GM19193 (cell line): ENCODE data around the gene OXGR1.

Source experiments
- POLR2A ChIP-seq: IDR thresholded peaks from 4 replicates; pipeline ENCODE4 v1.6.1; 2011; ENCODE audit not compliant: insufficient read depth, insufficient read length; ENCODE audit errors: extremely low read depth

OXGR1 gene

DNA sequence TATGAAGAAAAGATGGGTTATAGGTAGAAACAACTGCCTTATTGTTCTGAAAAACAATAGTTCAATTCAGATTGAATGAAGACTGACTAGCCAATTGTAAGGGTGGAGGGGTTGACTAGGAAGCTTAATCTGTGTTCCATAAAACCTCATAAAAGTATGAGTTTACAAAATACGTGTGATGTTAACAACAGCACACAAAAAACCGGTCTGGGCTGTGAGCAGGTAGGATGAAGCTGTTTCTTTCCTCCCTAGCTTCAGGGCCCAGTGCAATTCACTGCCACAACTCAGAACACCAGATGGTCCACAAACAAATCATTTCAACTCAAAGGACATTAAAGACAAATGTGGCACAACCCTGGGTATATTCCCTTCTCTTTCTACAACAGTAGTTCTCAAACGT is 3.2 kb downstream of the OXGR1 start:
- TF ChIP-seq POLR2A: no peak

DNA sequence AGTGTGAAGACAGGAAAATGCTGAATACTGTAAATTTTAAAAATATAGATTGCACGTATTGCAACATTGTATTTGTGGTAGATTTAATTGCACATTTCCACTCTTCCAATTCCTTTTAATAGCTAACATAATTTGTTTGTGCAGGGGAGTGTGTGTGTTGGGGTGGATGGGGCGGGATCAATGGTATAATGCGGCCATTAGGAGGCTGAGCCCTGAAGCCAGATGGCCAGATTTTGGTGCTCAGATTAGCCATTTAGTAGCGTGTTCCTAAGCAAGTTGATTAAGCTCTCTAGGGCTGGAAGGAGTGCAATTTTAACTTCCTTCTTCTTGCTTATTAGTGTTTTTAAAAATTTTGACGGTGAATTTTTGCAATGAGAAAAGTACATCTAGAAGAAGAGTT is 5.8 kb downstream of the OXGR1 start:
- no peak for TF ChIP-seq POLR2A

- no peak for TF ChIP-seq POLR2A
Observed at GRCh38 chr13:96984051-96984508, 10.2 kb downstream of the OXGR1 start.

GRCh38 chr13:96982672-96983071 is 11.6 kb downstream of the OXGR1 start:
- TF ChIP-seq POLR2A: no peak

- TF ChIP-seq POLR2A: no peak
Observed at GRCh38 chr13:96968027-96968426, 26.2 kb downstream of the OXGR1 start.

- no peak for TF ChIP-seq POLR2A
Observed at GRCh38 chr13:96967248-96967745, 27.0 kb downstream of the OXGR1 start.

DNA sequence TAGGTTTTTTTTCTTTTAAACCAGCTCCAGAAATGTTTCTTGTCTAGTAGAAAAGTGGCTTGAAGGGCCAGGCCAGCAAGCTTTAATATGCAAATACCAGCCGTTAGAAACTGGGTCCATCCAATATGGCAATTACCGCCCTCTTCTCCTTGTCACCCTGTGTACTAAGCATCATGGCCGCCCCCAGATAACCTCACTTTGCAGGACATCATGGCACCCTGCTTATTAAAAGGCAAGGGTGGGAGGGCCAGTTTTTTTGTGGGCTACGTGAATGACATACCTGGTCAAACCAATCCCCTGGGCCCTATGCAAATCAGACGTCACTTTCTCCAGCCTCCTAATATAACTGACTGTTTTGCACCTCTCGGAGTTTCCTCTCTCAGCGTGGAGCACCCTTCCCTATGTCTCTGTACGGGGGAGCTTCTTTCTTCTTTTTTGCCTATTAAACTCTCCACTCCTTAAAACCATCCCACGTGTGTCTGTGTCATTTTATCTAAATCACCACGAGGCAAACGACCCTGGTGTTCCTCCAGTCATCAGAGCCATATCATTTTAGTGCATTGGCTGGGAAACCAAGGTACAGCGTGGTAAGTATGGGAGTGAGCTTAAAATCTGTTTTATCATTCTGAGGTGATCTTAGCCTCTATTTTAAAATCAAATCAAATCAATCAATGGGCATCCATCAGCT is 27.7 kb downstream of the OXGR1 start:
- TF ChIP-seq POLR2A: no peak

DNA sequence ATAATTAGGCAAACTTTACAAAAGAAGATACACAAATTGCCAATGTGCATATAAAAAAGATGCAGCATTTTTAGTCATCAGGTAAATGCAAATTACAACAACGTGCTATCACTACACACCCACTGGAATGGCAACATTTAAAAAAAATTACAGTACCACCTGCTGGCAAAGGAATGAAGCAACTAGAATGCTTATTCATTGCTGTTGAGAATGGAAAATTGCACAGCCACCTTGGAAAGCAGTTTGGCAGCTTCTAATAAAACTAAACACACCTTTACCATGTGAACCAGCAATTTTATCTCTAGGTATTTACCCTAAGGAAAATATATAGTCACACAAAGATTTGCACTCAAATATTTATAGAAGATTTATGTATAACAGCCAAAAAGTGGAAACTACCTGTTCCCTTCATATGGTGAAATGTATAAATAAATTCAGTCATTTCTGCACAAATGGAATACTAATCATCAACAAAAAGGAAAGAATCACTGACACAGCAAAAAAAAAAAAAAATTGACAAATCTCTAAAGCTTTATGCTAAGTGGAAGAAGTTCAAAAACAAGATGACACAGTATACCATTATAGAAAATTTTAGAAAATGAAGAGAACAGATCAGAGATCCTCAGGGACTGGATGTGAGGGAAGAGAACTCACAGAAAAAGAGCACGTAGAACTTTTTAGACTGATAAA is 30.3 kb downstream of the OXGR1 start:
- no peak for TF ChIP-seq POLR2A

DNA sequence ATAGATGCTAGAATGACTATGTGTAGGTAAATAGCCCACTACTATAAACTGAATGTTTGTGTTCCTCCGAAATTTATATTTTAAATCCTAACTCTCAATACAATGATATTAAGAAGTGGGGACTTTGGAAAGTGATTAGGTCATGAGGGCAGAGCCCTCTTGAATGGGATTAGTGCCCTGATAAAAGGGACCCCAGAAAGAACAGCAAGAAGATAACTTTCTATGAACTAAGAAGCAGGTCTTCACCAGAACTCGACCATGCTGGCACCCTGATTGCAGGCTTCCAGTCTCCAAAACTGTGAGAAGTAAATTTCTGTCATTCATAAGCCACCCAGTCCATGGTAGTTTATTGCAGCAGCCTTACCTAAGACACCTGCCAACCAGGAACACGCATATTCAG is 33.9 kb downstream of the OXGR1 start:
- no peak for TF ChIP-seq POLR2A

- no peak for TF ChIP-seq POLR2A
Observed at GRCh38 chr13:96958286-96958891, 35.9 kb downstream of the OXGR1 start.

GRCh38 chr13:96952595-96952994 is 41.7 kb downstream of the OXGR1 start:
- no peak for TF ChIP-seq POLR2A

DNA sequence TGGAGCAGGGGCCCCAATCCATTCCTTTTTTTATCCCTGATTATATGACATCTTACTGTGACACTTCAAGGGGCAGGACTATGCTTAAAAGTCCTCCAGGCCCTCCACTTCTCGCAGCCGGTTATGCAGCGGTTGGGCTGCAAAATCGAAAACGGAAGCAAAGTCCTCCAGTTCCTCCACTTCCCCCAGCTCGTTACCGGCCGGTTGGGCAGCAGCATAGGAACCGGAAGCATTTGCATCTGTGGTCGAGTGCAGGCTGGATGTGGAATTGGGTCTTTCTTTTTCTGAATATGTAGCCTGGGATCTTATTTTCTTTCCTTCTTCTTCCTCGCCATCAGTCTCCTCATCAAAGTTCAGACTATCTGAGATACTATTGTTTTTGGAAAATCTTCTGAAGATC is 46.1 kb downstream of the OXGR1 start:
- TF ChIP-seq POLR2A: no peak

DNA sequence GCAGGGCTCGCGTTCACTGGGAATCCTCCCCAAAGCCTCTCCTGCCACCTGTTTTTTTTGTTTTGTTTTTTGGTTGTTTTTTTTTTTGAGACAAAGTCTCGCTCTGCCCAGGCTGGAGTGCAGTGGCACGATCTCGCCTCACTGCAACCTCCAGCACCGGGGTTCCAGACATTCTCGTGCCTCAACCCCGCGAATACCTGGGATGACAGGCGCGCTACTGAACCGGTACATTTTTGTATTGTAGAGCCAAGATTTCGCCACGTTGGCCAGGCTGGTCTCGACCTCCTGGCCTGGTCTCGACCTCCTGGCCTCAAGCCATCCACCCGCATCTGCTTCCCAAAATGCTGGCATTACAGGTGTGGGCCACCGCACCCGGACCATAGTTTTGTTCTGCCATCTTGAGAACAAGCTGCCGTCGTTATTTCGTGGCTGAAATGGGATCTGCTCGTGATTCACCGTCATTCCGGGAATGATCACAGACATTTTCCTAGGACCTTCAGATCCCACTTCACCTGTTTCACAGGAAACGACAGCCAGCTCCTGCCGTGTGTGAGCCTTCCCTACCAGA is 46.8 kb downstream of the OXGR1 start:
- no peak for TF ChIP-seq POLR2A

DNA sequence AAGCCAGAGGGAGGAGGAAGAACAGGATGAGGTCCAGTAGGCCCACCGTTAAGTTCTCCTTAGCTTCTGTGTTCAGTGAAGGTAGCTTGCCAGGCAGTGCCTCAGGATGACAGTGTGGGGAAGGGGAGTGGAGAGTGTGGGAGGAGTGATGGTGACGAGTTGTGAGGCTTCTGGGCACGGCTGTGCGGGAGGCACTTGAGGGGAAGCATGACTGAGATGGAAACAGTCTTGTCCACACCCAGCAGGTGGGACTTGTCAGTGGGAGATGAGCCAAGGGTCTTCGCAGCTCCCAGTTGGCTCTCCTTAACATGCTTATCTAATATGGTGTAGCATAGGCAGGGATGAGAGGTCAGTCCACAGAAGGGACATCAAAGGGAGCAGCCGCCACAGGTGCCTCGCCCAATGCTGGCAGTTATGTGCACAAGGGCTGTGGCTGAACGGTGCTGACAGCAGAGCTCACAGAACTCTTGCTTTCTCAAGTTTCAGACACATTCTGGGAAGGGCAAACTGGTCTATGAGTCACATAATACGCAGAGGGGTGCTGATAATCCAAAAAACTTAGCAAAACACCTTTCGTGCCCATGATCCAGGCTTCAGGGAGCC is 47.5 kb downstream of the OXGR1 start:
- no peak for TF ChIP-seq POLR2A

DNA sequence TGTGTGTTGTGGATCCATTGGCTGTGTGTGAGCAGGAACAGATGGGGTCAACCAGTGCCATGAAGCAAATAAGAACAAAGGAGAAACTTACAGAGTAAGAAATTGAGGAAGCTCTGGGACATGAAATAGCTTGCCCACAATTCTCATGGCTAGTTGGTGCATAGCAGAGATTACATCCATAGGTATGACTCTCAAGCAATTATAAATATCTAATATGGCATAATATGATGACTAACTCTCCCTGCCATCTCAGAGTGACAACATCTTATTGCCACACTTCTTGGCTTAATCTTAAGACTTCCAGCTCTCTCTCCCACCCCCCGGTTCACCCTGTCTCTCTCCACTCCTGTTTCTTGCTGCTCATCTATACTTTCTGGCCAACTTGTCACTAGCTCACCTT is 53.3 kb downstream of the OXGR1 start:
- no peak for TF ChIP-seq POLR2A

- TF ChIP-seq POLR2A: no peak
Observed at GRCh38 chr13:96935901-96936300, 58.4 kb downstream of the OXGR1 start.
